K562 (cell line): Measurements from ENCODE around the gene PRKAR2B. TPM values are rescaled to one million over a fixed set of nuclear protein-coding genes. Genes with fewer than 3 reads are reported as not detected.

Experiments
- AFF1 ChIP-seq, 2 experiments: fragments of 450-650 bp; IDR thresholded peaks; 2 replicates each; pipeline ENCODE4 v1.6.1; 2018; ENCODE audit warnings: mild to moderate bottlenecking in 2 of 2, low read depth in 1 of 2; ENCODE audit not compliant: partially characterized antibody in 2 of 2
- CAMTA2 ChIP-seq: fragments of 250-450 bp; sonication (Bioruptor Pico); conservative IDR thresholded peaks from 2 replicates; pipeline ENCODE4 v1.5.1; 2022
- ESRRB ChIP-seq: fragments of 250-450 bp; sonication (Bioruptor Pico); IDR thresholded peaks from 2 replicates; pipeline ENCODE4 v1.5.0; 2020; ENCODE audit warnings: mild to moderate bottlenecking, moderate library complexity, borderline replicate concordance
- HDAC8 ChIP-seq: fragments of 450-650 bp; IDR thresholded peaks from 2 replicates; pipeline ENCODE4 v1.6.1; 2016; ENCODE audit warnings: mild to moderate bottlenecking, missing genetic modification characterization, moderate library complexity, missing compliant biosample characterization
- HINFP ChIP-seq: fragments of 450-650 bp; conservative IDR thresholded peaks from 2 replicates; pipeline ENCODE4 v1.6.1; 2016; ENCODE audit warnings: missing genetic modification characterization, low read depth, mild to moderate bottlenecking, control low read depth, missing compliant biosample characterization
- MEIS2 ChIP-seq: fragments of 450-650 bp; IDR thresholded peaks from 2 replicates; pipeline ENCODE4 v1.6.1; 2014; ENCODE audit warnings: mild to moderate bottlenecking; ENCODE audit not compliant: partially characterized antibody
- RBM15 ChIP-seq: fragments of 200-400 bp; formaldehyde crosslinking; IDR thresholded peaks from 2 replicates; pipeline ENCODE4 v1.6.1; 2018; ENCODE audit warnings: mild to moderate bottlenecking, low read length, moderate library complexity; ENCODE audit not compliant: insufficient read depth
- RHOXF2B ChIP-seq: fragments of 250-450 bp; sonication (Bioruptor Pico); conservative IDR thresholded peaks from 2 replicates; pipeline ENCODE4 v1.5.1; 2021
- SMAD2 ChIP-seq: fragments of 150-350 bp; IDR thresholded peaks from 2 replicates; pipeline ENCODE4 v1.6.1; 2014; ENCODE audit warnings: low read depth, mild to moderate bottlenecking, low read length
- SMARCA4 ChIP-seq: fragments of 450-650 bp; IDR thresholded peaks from 2 replicates; pipeline ENCODE4 v1.6.1; 2016
- SP2 ChIP-seq: IDR thresholded peaks from 2 replicates; pipeline ENCODE4 v1.6.1; 2011; ENCODE audit warnings: mild to moderate bottlenecking, low read depth, low read length, moderate library complexity; ENCODE audit not compliant: poor library complexity, severe bottlenecking; ENCODE audit errors: extremely low read depth
- ZEB2 ChIP-seq: fragments of 450-650 bp; IDR thresholded peaks from 2 replicates; pipeline ENCODE4 v1.6.1; 2016
- ZNF263 ChIP-seq: sonication (generic); formaldehyde crosslinking; IDR thresholded peaks from 2 replicates; pipeline ENCODE4 v1.8.0; 2022; ENCODE audit warnings: mild to moderate bottlenecking, missing genetic modification reagents, borderline replicate concordance
- ZNF511 ChIP-seq: sonication (generic); formaldehyde crosslinking; IDR thresholded peaks from 2 replicates; pipeline ENCODE4 v1.8.0; 2022; ENCODE audit warnings: mild to moderate bottlenecking, missing genetic modification reagents
- ZZZ3 ChIP-seq: fragments of 450-650 bp; IDR thresholded peaks from 2 replicates; pipeline ENCODE4 v1.6.1; 2016; ENCODE audit warnings: antibody characterized with exemption, mild to moderate bottlenecking, moderate library complexity
- polyA plus RNA-seq, 8 experiments: library from polyadenylated mRNA; depleted of rRNA in 4 of 8; stranded (reverse) in 5 of 8; unstranded in 3 of 8; fragments of >200 nt; fragmentation: Nextera tagmentation in 2 of 8; fragmentation: Illumina TruSeq in 1 of 8; extraction: Ambion mirVana in 2 of 8; extraction: Trizol in 1 of 8; gene quantifications; 2 replicates each; pipeline versions ENCODE4 v1.2.1 to v1.2.3, GENCODE V29; 2011 to 2014; ENCODE audit warnings: inconsistent platforms in 1 of 8, missing spikeins in 1 of 8
- total RNA-seq, 7 experiments: library from RNA; depleted of rRNA in 6 of 7; stranded (reverse); fragments of >200 nt in 6 of 7; fragmentation: Illumina TruSeq in 2 of 7; extraction: Trizol in 2 of 7; gene quantifications; 2 replicates each; pipeline versions ENCODE4 v1.2.1 to v1.2.3, GENCODE V29; 2011 to 2021; ENCODE audit warnings: low replicate concordance in 1 of 7
- TF ChIP-seq, protein P1 (sequence below): sonication (generic); formaldehyde crosslinking; IDR thresholded peaks from 2 replicates; pipeline ENCODE4 v1.8.1; 2023; ENCODE audit warnings: mild to moderate bottlenecking, missing genetic modification reagents
- TF ChIP-seq, protein P2 (sequence below): fragments of 450-650 bp; formaldehyde crosslinking; IDR thresholded peaks from 2 replicates; pipeline ENCODE4 v1.4.0; 2022; ENCODE audit warnings: missing genetic modification characterization
- TF ChIP-seq, protein P3 (sequence below): sonication (generic); formaldehyde crosslinking; IDR thresholded peaks from 2 replicates; pipeline ENCODE4 v1.8.1; 2023; ENCODE audit warnings: mild to moderate bottlenecking, missing genetic modification reagents, moderate library complexity

PRKAR2B gene
- total and polyA plus RNA-seq, 9 of the 15 experiments (the other 6 are each of a cell fraction or from before 2014, with no cell fraction given) = 59.0 to 173 (median 129) TPM

GRCh38 chr7:107002529-107002998, 41.9 kb upstream of the PRKAR2B start (continued):
- TF ChIP-seq ZNF263 (CRISPR knock-in tag) (no peak), CAMTA2 (CRISPR knock-in tag) (no peak), MEIS2 (no peak), SMARCA4 (peak; percentile 56), HINFP (tag) (no peak), RHOXF2B (CRISPR knock-in tag) (no peak), RBM15 (no peak), HDAC8 (tag) (no peak), SP2 (no peak), ESRRB (CRISPR knock-in tag) (no peak), AFF1 (IDR thresholded peaks at IDR 0.05; ENCODE audit: low read depth in 1 of 2, partially characterized antibody in 2 of 2) (peak in 1 of 2 experiments; percentile 38), SMAD2 (no peak), ZZZ3 (no peak), ZNF511 (CRISPR knock-in tag) (no peak), ZEB2 (0 out of 2 replicates have a peak, but pooled peaks have one; percentile 27)
- TF ChIP-seq, protein P1, sequence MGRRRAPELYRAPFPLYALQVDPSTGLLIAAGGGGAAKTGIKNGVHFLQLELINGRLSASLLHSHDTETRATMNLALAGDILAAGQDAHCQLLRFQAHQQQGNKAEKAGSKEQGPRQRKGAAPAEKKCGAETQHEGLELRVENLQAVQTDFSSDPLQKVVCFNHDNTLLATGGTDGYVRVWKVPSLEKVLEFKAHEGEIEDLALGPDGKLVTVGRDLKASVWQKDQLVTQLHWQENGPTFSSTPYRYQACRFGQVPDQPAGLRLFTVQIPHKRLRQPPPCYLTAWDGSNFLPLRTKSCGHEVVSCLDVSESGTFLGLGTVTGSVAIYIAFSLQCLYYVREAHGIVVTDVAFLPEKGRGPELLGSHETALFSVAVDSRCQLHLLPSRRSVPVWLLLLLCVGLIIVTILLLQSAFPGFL (CRISPR knock-in tag) = no peak
- TF ChIP-seq, protein P2, sequence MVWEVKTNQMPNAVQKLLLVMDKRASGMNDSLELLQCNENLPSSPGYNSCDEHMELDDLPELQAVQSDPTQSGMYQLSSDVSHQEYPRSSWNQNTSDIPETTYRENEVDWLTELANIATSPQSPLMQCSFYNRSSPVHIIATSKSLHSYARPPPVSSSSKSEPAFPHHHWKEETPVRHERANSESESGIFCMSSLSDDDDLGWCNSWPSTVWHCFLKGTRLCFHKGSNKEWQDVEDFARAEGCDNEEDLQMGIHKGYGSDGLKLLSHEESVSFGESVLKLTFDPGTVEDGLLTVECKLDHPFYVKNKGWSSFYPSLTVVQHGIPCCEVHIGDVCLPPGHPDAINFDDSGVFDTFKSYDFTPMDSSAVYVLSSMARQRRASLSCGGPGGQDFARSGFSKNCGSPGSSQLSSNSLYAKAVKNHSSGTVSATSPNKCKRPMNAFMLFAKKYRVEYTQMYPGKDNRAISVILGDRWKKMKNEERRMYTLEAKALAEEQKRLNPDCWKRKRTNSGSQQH (CRISPR knock-in tag) = no peak
- TF ChIP-seq, protein P3, sequence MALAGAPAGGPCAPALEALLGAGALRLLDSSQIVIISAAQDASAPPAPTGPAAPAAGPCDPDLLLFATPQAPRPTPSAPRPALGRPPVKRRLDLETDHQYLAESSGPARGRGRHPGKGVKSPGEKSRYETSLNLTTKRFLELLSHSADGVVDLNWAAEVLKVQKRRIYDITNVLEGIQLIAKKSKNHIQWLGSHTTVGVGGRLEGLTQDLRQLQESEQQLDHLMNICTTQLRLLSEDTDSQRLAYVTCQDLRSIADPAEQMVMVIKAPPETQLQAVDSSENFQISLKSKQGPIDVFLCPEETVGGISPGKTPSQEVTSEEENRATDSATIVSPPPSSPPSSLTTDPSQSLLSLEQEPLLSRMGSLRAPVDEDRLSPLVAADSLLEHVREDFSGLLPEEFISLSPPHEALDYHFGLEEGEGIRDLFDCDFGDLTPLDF (CRISPR knock-in tag) = peak; percentile 40; the same call in 1 of the 2 replicates
